Astrocyte (in vitro differentiated cells and primary cell): ENCODE data around the gene STRBP. TPM values are rescaled to one million over a fixed set of nuclear protein-coding genes. Genes with fewer than 3 reads are reported as not detected.
"Not testable (repeated sequence)": the region's sequence is repeated elsewhere in the genome, so short reads cannot be mapped to it uniquely, and the experiment has no call there.

ENCODE experiments used
- DNase-seq: peaks from one replicate; pipeline ENCODE4 v3.0.0-alpha.2; 2010; ENCODE audit warnings: low read depth
- FAIRE-seq: peaks from 2 replicates; lab custom pipeline; 2011; peaks lifted over from hg19 to GRCh38; lab: Jason Lieb, UNC
- H2AFZ ChIP-seq: 2 replicates; pipeline ENCODE4 v1.6.0; 2012; ENCODE audit warnings: low read depth, low read length, inconsistent platforms
- H3K27ac ChIP-seq: 2 replicates; pipeline ENCODE4 v1.5.1; 2011; ENCODE audit warnings: low read depth, low read length, inconsistent platforms
- H3K27me3 ChIP-seq: 2 replicates; pipeline ENCODE4 v1.6.0; 2011; ENCODE audit warnings: low read length, inconsistent platforms; ENCODE audit not compliant: insufficient read depth
- H3K36me3 ChIP-seq: 2 replicates; pipeline ENCODE4 v1.5.1; 2011; ENCODE audit warnings: low read length, inconsistent platforms; ENCODE audit not compliant: insufficient read depth
- H3K4me1 ChIP-seq: 2 replicates; pipeline ENCODE4 v1.5.1; 2011; ENCODE audit warnings: low read length, inconsistent platforms; ENCODE audit not compliant: insufficient read depth
- H3K4me2 ChIP-seq: 2 replicates; pipeline ENCODE4 v1.6.0; 2012; ENCODE audit warnings: low read length, inconsistent platforms
- H3K4me3 ChIP-seq: 2 replicates; pipeline ENCODE4 v1.5.1; 2011; ENCODE audit warnings: low read depth, mild to moderate bottlenecking, low read length, inconsistent platforms; ENCODE audit not compliant: insufficient read depth
- H3K79me2 ChIP-seq: 2 replicates; pipeline ENCODE4 v1.6.0; 2012; ENCODE audit warnings: mild to moderate bottlenecking, low read length, inconsistent platforms; ENCODE audit not compliant: insufficient read depth
- H3K9ac ChIP-seq: 2 replicates; pipeline ENCODE4 v1.6.0; 2012; ENCODE audit warnings: mild to moderate bottlenecking, low read length, inconsistent platforms
- H3K9me3 ChIP-seq: 2 replicates; pipeline ENCODE4 v1.5.1; 2012; ENCODE audit warnings: low read depth, mild to moderate bottlenecking, low read length, inconsistent platforms; ENCODE audit not compliant: insufficient read depth
- H4K20me1 ChIP-seq: 2 replicates; pipeline ENCODE4 v1.6.0; 2012; ENCODE audit warnings: low read length, inconsistent platforms; ENCODE audit not compliant: insufficient read depth
- H3K27ac Mint-ChIP-seq: one replicate; pipeline ENCODE4 v1.8.0; 2021; ENCODE audit warnings: mild to moderate bottlenecking, mixed read lengths; ENCODE audit not compliant: unreplicated experiment
- H3K27me3 Mint-ChIP-seq: one replicate; pipeline ENCODE4 v1.8.0; 2021; ENCODE audit warnings: low read depth, mixed read lengths; ENCODE audit not compliant: unreplicated experiment
- H3K36me3 Mint-ChIP-seq: one replicate; pipeline ENCODE4 v1.8.0; 2021; ENCODE audit warnings: low read depth, mixed read lengths; ENCODE audit not compliant: unreplicated experiment
- H3K4me1 Mint-ChIP-seq: one replicate; pipeline ENCODE4 v1.8.0; 2021; ENCODE audit warnings: low read depth, mixed read lengths; ENCODE audit not compliant: unreplicated experiment
- H3K4me3 Mint-ChIP-seq: one replicate; pipeline ENCODE4 v1.8.0; 2021; ENCODE audit warnings: mild to moderate bottlenecking, moderate library complexity, mixed read lengths; ENCODE audit not compliant: unreplicated experiment
- H3K9me3 Mint-ChIP-seq: one replicate; pipeline ENCODE4 v1.8.0; 2021; ENCODE audit warnings: mild to moderate bottlenecking, mixed read lengths; ENCODE audit not compliant: unreplicated experiment
- EZH2 ChIP-seq: IDR thresholded peaks from 2 replicates; pipeline ENCODE4 v1.6.1; 2012; ENCODE audit warnings: mild to moderate bottlenecking, low read length, inconsistent platforms; ENCODE audit not compliant: insufficient read depth
- total RNA-seq: library from RNA; stranded (reverse); gene quantifications from 2 replicates; pipeline ENCODE4 v1.2.1, GENCODE V29; 2021
- TF ChIP-seq, protein P1 (sequence below): IDR thresholded peaks from 2 replicates; pipeline ENCODE4 v1.5.1; 2011; ENCODE audit warnings: low read depth, mild to moderate bottlenecking, inconsistent platforms, low read length, moderate library complexity; ENCODE audit not compliant: insufficient read depth

The STRBP gene
- total RNA-seq, 1 donor from 2014 or later = 13.1 TPM

- H3K79me2 ChIP-seq = no peaks in the 10 kb centered on the region
- Mint-ChIP-seq H3K27me3 (no peaks in the 10 kb centered on the region), H3K9me3 (peaks cover 4% of the 10 kb centered on the region), H3K4me1 (peaks cover under 1% of the 10 kb centered on the region), H3K27ac (no peak overlapping the region), H3K36me3 (no peaks in the 10 kb centered on the region), H3K4me3 (no peak overlapping the region)
- H4K20me1 ChIP-seq = no peaks in the 10 kb centered on the region
- no peak overlapping the region for H2AFZ ChIP-seq
- DNase-seq (no peak), FAIRE-seq (no peak)
- TF ChIP-seq, protein P1, sequence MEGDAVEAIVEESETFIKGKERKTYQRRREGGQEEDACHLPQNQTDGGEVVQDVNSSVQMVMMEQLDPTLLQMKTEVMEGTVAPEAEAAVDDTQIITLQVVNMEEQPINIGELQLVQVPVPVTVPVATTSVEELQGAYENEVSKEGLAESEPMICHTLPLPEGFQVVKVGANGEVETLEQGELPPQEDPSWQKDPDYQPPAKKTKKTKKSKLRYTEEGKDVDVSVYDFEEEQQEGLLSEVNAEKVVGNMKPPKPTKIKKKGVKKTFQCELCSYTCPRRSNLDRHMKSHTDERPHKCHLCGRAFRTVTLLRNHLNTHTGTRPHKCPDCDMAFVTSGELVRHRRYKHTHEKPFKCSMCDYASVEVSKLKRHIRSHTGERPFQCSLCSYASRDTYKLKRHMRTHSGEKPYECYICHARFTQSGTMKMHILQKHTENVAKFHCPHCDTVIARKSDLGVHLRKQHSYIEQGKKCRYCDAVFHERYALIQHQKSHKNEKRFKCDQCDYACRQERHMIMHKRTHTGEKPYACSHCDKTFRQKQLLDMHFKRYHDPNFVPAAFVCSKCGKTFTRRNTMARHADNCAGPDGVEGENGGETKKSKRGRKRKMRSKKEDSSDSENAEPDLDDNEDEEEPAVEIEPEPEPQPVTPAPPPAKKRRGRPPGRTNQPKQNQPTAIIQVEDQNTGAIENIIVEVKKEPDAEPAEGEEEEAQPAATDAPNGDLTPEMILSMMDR = no peak
- no peak for TF ChIP-seq EZH2
- H3K4me2 ChIP-seq = no peak overlapping the region
- no peaks in the 10 kb centered on the region for H3K36me3 ChIP-seq
- no peak overlapping the region for H3K27ac ChIP-seq
- no peak overlapping the region for H3K4me3 ChIP-seq
- no peaks in the 10 kb centered on the region for H3K4me1 ChIP-seq
- H3K27me3 ChIP-seq = no peaks in the 10 kb centered on the region
- no peaks in the 10 kb centered on the region for H3K9me3 ChIP-seq
- H3K9ac ChIP-seq = no peak overlapping the region
Measured at GRCh38 chr9:123251741-123252140, 16.6 kb downstream of the STRBP start.

- Mint-ChIP-seq H3K4me1 (peaks cover 3% of the 10 kb centered on the region), H3K4me3 (no peak overlapping the region), H3K36me3 (no peaks in the 10 kb centered on the region), H3K27me3 (no peaks in the 10 kb centered on the region), H3K27ac (no peak overlapping the region), H3K9me3 (peaks cover 4% of the 10 kb centered on the region)
- no peak for DNase-seq
- no peaks in the 10 kb centered on the region for H4K20me1 ChIP-seq
- H3K9ac ChIP-seq = no peak overlapping the region
- H3K4me2 ChIP-seq = no peak overlapping the region
- TF ChIP-seq, protein P1 = no peak
- no peak for TF ChIP-seq EZH2
- no peak overlapping the region for H2AFZ ChIP-seq
- no peak overlapping the region for H3K27ac ChIP-seq
- no peaks in the 10 kb centered on the region for H3K27me3 ChIP-seq
- H3K9me3 ChIP-seq = no peaks in the 10 kb centered on the region
- H3K79me2 ChIP-seq = no peaks in the 10 kb centered on the region
- FAIRE-seq = no peak
- no peak overlapping the region for H3K4me3 ChIP-seq
- H3K36me3 ChIP-seq = no peaks in the 10 kb centered on the region
- H3K4me1 ChIP-seq = no peaks in the 10 kb centered on the region
Measured at GRCh38 chr9:123251324-123251723, 17.1 kb downstream of the STRBP start.

DNA sequence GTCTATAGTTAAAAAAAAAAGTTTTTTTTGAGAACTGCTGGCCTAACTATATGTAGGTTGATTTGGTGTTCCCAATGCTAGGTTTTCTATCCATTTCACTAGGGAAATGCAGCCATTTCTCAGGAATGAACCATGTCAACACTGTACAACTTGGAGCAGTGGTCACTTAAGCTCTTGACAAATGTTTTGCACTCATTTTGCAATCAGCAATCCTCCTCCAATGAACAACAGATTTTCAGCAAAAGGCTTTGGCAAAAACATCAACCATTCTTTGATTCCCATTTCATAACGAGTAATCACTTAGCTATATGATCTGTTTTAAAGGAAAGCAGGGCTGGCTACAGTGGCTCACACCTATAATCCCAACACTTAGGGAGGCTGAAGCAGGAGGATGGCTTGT is 17.9 kb downstream of the STRBP start:
- TF ChIP-seq, protein P1 = no peak
- no peak for TF ChIP-seq EZH2
- Histone ChIP-seq H3K4me2 (no peak overlapping the region), H3K9me3 (no peaks in the 10 kb centered on the region), H2AFZ (no peak overlapping the region), H3K4me1 (no peaks in the 10 kb centered on the region), H3K27ac (no peak overlapping the region), H3K4me3 (no peak overlapping the region), H3K79me2 (no peaks in the 10 kb centered on the region), H3K36me3 (no peaks in the 10 kb centered on the region), H3K9ac (no peak overlapping the region), H3K27me3 (no peaks in the 10 kb centered on the region), H4K20me1 (no peaks in the 10 kb centered on the region)
- peaks cover 2% of the 10 kb centered on the region for H3K36me3 Mint-ChIP-seq
- DNase-seq (no peak), FAIRE-seq (no peak)
- no peak overlapping the region for H3K4me3 Mint-ChIP-seq
- no peak overlapping the region for H3K27ac Mint-ChIP-seq
- peaks cover 6% of the 10 kb centered on the region for H3K4me1 Mint-ChIP-seq
- H3K27me3 Mint-ChIP-seq = no peaks in the 10 kb centered on the region
- H3K9me3 Mint-ChIP-seq = peaks cover 4% of the 10 kb centered on the region

- not testable (repeated sequence) for H3K27me3 Mint-ChIP-seq
Measured at GRCh38 chr9:123249162-123249561, 19.2 kb downstream of the STRBP start.

More at GRCh38 chr9:123249162-123249561, 19.2 kb downstream of the STRBP start:
- H3K79me2 ChIP-seq, H3K4me3 ChIP-seq, H3K27ac Mint-ChIP-seq, FAIRE-seq, H3K36me3 ChIP-seq, H3K9me3 ChIP-seq, H3K4me3 Mint-ChIP-seq, H3K4me1 Mint-ChIP-seq, H3K9me3 Mint-ChIP-seq, H2AFZ ChIP-seq, H3K9ac ChIP-seq, H3K27ac ChIP-seq, H4K20me1 ChIP-seq, H3K36me3 Mint-ChIP-seq, H3K4me2 ChIP-seq, DNase-seq, H3K27me3 ChIP-seq, H3K4me1 ChIP-seq: not testable (repeated sequence)
